Measurements from ENCODE around the gene UGDH. TPM values are rescaled to one million over a fixed set of nuclear protein-coding genes. Genes with fewer than 3 reads are reported as not detected.
A peak's percentile ranks its signal among the peaks of the same experiment; 100 is the strongest.

Gene UGDH
- total and polyA plus RNA-seq, 2 experiments from 2014 or later = 223 to 374 TPM

DNA sequence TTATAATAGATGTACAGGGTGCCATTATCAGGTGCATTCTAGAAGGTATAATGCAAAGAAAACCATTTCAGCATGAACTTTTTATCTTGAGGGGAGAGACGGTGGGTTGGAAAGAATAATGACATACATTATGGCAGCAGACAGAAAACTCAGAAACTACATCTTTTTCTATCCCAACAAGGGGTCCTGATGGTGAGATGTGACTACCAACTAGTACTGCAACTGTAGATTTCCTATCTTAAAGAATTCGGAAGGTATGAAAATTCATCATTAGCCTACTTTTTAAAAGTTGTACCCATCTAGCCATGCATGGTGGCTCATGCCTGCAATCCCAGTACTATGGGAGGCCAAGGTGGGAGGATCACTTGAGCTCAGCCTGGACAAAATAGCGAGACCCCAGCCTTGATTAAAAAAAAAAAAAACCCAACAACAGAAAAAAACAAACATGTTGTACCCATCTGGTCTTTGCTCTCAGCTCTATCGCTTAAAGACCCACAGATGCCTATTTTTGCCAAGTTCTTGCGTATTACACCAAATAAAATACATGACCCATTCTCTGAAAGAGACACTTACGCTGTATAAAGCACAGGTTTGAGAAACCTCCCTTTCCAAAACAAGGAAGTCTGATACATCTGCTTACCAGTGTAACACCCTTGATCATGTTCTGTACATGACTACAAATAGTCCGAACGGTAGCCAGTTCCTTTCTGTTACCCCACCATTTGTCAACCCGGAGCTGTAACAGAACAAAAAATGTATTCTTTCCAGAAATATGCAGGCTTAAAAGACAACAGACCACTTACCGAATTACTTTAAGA, 70.1 kb downstream of the UGDH start:
- H3K36me3 ChIP-seq (replicated peaks; ENCODE audit: insufficient read depth, low read depth) = peaks cover 8% of the 10 kb centered on the region
- peak overlapping the region; percentile 68 for H3K4me3 ChIP-seq
- no peak overlapping the region for H2AFZ ChIP-seq
- H3K4me2 ChIP-seq = peak overlapping the region; percentile 85
- TF ChIP-seq EZH2phosphoT487 (IDR thresholded peaks at IDR 0.05; ENCODE audit: low read depth, severe bottlenecking, unreplicated experiment) (no peak), EZH2 (IDR thresholded peaks at IDR 0.05; ENCODE audit: borderline replicate concordance) (no peak)
- TF ChIP-seq, protein P1, sequence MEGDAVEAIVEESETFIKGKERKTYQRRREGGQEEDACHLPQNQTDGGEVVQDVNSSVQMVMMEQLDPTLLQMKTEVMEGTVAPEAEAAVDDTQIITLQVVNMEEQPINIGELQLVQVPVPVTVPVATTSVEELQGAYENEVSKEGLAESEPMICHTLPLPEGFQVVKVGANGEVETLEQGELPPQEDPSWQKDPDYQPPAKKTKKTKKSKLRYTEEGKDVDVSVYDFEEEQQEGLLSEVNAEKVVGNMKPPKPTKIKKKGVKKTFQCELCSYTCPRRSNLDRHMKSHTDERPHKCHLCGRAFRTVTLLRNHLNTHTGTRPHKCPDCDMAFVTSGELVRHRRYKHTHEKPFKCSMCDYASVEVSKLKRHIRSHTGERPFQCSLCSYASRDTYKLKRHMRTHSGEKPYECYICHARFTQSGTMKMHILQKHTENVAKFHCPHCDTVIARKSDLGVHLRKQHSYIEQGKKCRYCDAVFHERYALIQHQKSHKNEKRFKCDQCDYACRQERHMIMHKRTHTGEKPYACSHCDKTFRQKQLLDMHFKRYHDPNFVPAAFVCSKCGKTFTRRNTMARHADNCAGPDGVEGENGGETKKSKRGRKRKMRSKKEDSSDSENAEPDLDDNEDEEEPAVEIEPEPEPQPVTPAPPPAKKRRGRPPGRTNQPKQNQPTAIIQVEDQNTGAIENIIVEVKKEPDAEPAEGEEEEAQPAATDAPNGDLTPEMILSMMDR (IDR thresholded peaks at IDR 0.05; ENCODE audit: poor library complexity) = no peak
- peaks cover 60% of the 10 kb centered on the region for H3K79me2 ChIP-seq
- H3K9me3 ChIP-seq (ENCODE audit: low read depth) = no peaks in the 10 kb centered on the region
- no peaks in the 10 kb centered on the region for H3K9me2 ChIP-seq (replicated peaks; ENCODE audit: insufficient read depth)
- H3K27me3 ChIP-seq = no peaks in the 10 kb centered on the region
- H3K4me1 ChIP-seq (ENCODE audit: insufficient read depth) = peaks cover 14% of the 10 kb centered on the region
- DNase-seq (ENCODE audit: low spot score) = no peak
- peaks cover 46% of the 10 kb centered on the region for H4K20me1 ChIP-seq (ENCODE audit: insufficient read depth, poor library complexity, severe bottlenecking)
- WGBS (ENCODE audit: low lambda C conversion rate, missing lambda C conversion rate) = 74% methylated on average over 10 of the region's 10 CpGs
- peak overlapping the region; percentile 97 for H3K27ac ChIP-seq

DNA sequence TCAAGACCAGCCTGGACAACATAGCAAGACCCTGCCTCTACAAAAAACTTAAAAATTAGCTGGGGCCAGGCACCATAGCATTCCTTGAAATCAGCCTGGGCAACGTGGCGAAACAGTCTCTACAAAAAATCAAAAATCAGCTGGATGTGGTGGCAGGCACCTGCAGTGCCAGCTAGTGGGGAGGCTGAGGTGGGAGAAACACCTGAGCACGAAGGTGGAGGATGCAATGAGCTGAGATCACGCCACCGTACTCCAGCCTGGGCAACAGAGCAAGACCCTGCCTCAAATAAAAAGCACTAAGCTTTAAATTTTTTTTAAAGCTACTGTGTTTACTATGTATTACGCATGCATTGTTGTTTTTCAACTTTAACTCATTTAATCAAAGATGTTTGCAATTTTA, 71.8 kb downstream of the UGDH start:
- TF ChIP-seq, protein P1 (IDR thresholded peaks at IDR 0.05; ENCODE audit: poor library complexity) = no peak
- no peak for TF ChIP-seq EZH2 (IDR thresholded peaks at IDR 0.05; ENCODE audit: borderline replicate concordance)
- no peak for TF ChIP-seq EZH2phosphoT487 (IDR thresholded peaks at IDR 0.05; ENCODE audit: low read depth, severe bottlenecking, unreplicated experiment)
- H3K27ac ChIP-seq = no peak overlapping the region

DNA sequence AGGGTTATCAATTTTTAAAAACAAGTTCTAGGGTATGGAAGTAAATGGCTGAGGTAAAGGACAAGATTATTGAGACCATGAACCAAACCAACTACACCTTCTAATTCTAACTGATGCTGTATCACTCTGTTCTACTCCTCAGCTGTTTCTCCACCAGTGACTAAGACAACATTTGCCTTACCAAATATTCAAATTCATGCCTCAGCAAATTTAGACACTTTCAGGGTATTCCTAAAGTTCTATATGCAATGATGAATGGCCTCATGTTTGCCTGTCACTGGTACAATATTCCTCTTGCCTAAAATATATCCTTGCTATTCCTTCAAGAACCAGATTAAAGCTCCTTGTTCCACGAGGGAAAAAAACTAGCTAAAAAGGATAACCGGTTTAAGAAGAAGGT, 73.5 kb downstream of the UGDH start:
- Histone ChIP-seq H3K9me2 (replicated peaks; ENCODE audit: insufficient read depth) (no peaks in the 10 kb centered on the region), H3K36me3 (replicated peaks; ENCODE audit: insufficient read depth, low read depth) (peaks cover 8% of the 10 kb centered on the region), H3K79me2 (peaks cover 43% of the 10 kb centered on the region), H3K27me3 (no peaks in the 10 kb centered on the region), H2AFZ (no peak overlapping the region), H3K4me1 (ENCODE audit: insufficient read depth) (peaks cover 14% of the 10 kb centered on the region), H3K4me2 (no peak overlapping the region), H3K9me3 (ENCODE audit: low read depth) (no peaks in the 10 kb centered on the region), H3K4me3 (no peak overlapping the region), H4K20me1 (ENCODE audit: insufficient read depth, poor library complexity, severe bottlenecking) (peaks cover 46% of the 10 kb centered on the region), H3K27ac (no peak overlapping the region)
- TF ChIP-seq EZH2phosphoT487 (IDR thresholded peaks at IDR 0.05; ENCODE audit: low read depth, severe bottlenecking, unreplicated experiment) = no peak
- TF ChIP-seq, protein P1 (IDR thresholded peaks at IDR 0.05; ENCODE audit: poor library complexity) = no peak
- 68% methylated on average over 2 of the region's 2 CpGs for WGBS (ENCODE audit: low lambda C conversion rate, missing lambda C conversion rate)
- no peak for DNase-seq (ENCODE audit: low spot score)

More for the DNA sequence above, 71.8 kb downstream of the UGDH start:
- 95% methylated on average over 6 of the region's 6 CpGs for WGBS (ENCODE audit: low lambda C conversion rate, missing lambda C conversion rate)
- DNase-seq (ENCODE audit: low spot score) = no peak
- H4K20me1 ChIP-seq (ENCODE audit: insufficient read depth, poor library complexity, severe bottlenecking) = peaks cover 46% of the 10 kb centered on the region
- H3K4me3 ChIP-seq = no peak overlapping the region
- no peak overlapping the region for H2AFZ ChIP-seq
- H3K27me3 ChIP-seq = no peaks in the 10 kb centered on the region
- H3K36me3 ChIP-seq (replicated peaks; ENCODE audit: insufficient read depth, low read depth) = peaks cover 8% of the 10 kb centered on the region
- peaks cover 14% of the 10 kb centered on the region for H3K4me1 ChIP-seq (ENCODE audit: insufficient read depth)
- peaks cover 43% of the 10 kb centered on the region for H3K79me2 ChIP-seq
- no peaks in the 10 kb centered on the region for H3K9me3 ChIP-seq (ENCODE audit: low read depth)
- H3K9me2 ChIP-seq (replicated peaks; ENCODE audit: insufficient read depth) = no peaks in the 10 kb centered on the region
- peak overlapping the region; percentile 2 for H3K4me2 ChIP-seq

Data from hepatocyte (in vitro differentiated cells).